ENCODE data around the gene SYT4.
"Not testable (repeated sequence)": the region's sequence is repeated elsewhere in the genome, so short reads cannot be mapped to it uniquely, and the experiment has no call there.

SYT4 gene

DNA sequence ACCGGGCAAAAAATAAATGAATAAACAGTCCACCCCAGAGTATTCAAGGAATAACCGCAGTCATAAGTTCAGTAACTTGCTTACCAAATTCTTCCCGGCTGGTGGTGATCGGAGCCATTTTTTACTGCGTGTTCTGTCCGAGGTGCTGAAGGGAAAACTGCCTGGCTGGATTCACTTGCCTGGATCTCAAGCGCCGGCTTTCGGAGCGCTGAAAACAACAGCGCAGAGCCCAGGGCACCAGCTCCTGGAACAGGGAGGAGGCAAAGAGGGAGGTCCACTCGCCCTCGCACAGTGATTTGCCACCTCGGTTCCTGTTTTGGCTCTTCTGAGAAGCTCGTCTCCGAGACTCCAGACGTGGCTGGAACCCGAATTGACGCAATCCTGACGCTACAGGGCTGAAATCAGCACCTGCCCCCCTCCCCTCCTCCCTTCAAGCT, at the start of gene SYT4:
Gene SYT4 (minus strand): TSS at position 327 of the 437 bp plus-strand sequence. CDS start 209 bp downstream, at position 118.
- Histone ChIP-seq H3K9me3 (ENCODE audit: control insufficient read depth in 2 of 2, low read length in 2 of 2) (no peaks in the 10 kb centered on the region), H3K36me3 (ENCODE audit: control insufficient read depth in 2 of 2, insufficient read depth in 2 of 2, low read length in 2 of 2) (no peaks in the 10 kb centered on the region), H3K4me3 (ENCODE audit: low read length in 2 of 2) (no peak within 1 kb of the TSS), H3K27me3 (ENCODE audit: control insufficient read depth in 2 of 2, insufficient read depth in 2 of 2, low read length in 2 of 2) (no peaks in the 10 kb centered on the region), H3K4me1 (ENCODE audit: control insufficient read depth in 2 of 2, insufficient read depth in 2 of 2, low read length in 2 of 2) (no peaks in the 10 kb centered on the region), H3K9ac (ENCODE audit: low read depth in 1 of 2, low read length in 2 of 2) (no peak within 1 kb of the TSS), H3K27ac (ENCODE audit: low read depth in 2 of 2, low read length in 2 of 2) (no peak within 1 kb of the TSS)

- Histone ChIP-seq H3K4me1 (ENCODE audit: control insufficient read depth in 2 of 2, insufficient read depth in 2 of 2, low read length in 2 of 2) (no peaks in the 10 kb centered on the region), H3K27me3 (ENCODE audit: control insufficient read depth in 2 of 2, insufficient read depth in 2 of 2, low read length in 2 of 2) (no peaks in the 10 kb centered on the region), H3K27ac (ENCODE audit: low read depth in 2 of 2, low read length in 2 of 2) (no peak overlapping the region), H3K9me3 (ENCODE audit: control insufficient read depth in 2 of 2, low read length in 2 of 2) (no peaks in the 10 kb centered on the region), H3K36me3 (ENCODE audit: control insufficient read depth in 2 of 2, insufficient read depth in 2 of 2, low read length in 2 of 2) (no peaks in the 10 kb centered on the region), H3K4me3 (ENCODE audit: low read length in 2 of 2) (no peak overlapping the region), H3K9ac (ENCODE audit: low read depth in 1 of 2, low read length in 2 of 2) (no peak overlapping the region)
Measured at GRCh38 chr18:43322132-43322531, 44.8 kb upstream of the SYT4 start.

GRCh38 chr18:43314941-43315340, 37.7 kb upstream of the SYT4 start:
- H3K36me3 ChIP-seq (ENCODE audit: control insufficient read depth in 2 of 2, insufficient read depth in 2 of 2, low read length in 2 of 2), result no peaks in the 10 kb centered on the region
- H3K9me3 ChIP-seq (ENCODE audit: control insufficient read depth in 2 of 2, low read length in 2 of 2), result no peaks in the 10 kb centered on the region
- no peak overlapping the region for H3K9ac ChIP-seq (ENCODE audit: low read depth in 1 of 2, low read length in 2 of 2)
- H3K27me3 ChIP-seq (ENCODE audit: control insufficient read depth in 2 of 2, insufficient read depth in 2 of 2, low read length in 2 of 2), result no peaks in the 10 kb centered on the region
- H3K4me1 ChIP-seq (ENCODE audit: control insufficient read depth in 2 of 2, insufficient read depth in 2 of 2, low read length in 2 of 2), result no peaks in the 10 kb centered on the region
- no peak overlapping the region for H3K27ac ChIP-seq (ENCODE audit: low read depth in 2 of 2, low read length in 2 of 2)
- no peak overlapping the region for H3K4me3 ChIP-seq (ENCODE audit: low read length in 2 of 2)

GRCh38 chr18:43312891-43313290, 35.6 kb upstream of the SYT4 start:
- Histone ChIP-seq H3K27ac (ENCODE audit: low read depth in 2 of 2, low read length in 2 of 2) (no peak overlapping the region), H3K4me3 (ENCODE audit: low read length in 2 of 2) (no peak overlapping the region), H3K27me3 (ENCODE audit: control insufficient read depth in 2 of 2, insufficient read depth in 2 of 2, low read length in 2 of 2) (no peaks in the 10 kb centered on the region), H3K9ac (ENCODE audit: low read depth in 1 of 2, low read length in 2 of 2) (no peak overlapping the region), H3K4me1 (ENCODE audit: control insufficient read depth in 2 of 2, insufficient read depth in 2 of 2, low read length in 2 of 2) (no peaks in the 10 kb centered on the region), H3K9me3 (ENCODE audit: control insufficient read depth in 2 of 2, low read length in 2 of 2) (no peaks in the 10 kb centered on the region), H3K36me3 (ENCODE audit: control insufficient read depth in 2 of 2, insufficient read depth in 2 of 2, low read length in 2 of 2) (no peaks in the 10 kb centered on the region)

- Histone ChIP-seq H3K9ac (ENCODE audit: low read depth in 1 of 2, low read length in 2 of 2) (no peak overlapping the region), H3K4me1 (ENCODE audit: control insufficient read depth in 2 of 2, insufficient read depth in 2 of 2, low read length in 2 of 2) (no peaks in the 10 kb centered on the region), H3K9me3 (ENCODE audit: control insufficient read depth in 2 of 2, low read length in 2 of 2) (no peaks in the 10 kb centered on the region), H3K27me3 (ENCODE audit: control insufficient read depth in 2 of 2, insufficient read depth in 2 of 2, low read length in 2 of 2) (no peaks in the 10 kb centered on the region), H3K36me3 (ENCODE audit: control insufficient read depth in 2 of 2, insufficient read depth in 2 of 2, low read length in 2 of 2) (no peaks in the 10 kb centered on the region), H3K4me3 (ENCODE audit: low read length in 2 of 2) (no peak overlapping the region), H3K27ac (ENCODE audit: low read depth in 2 of 2, low read length in 2 of 2) (no peak overlapping the region)
Measured at GRCh38 chr18:43310239-43310638, 32.9 kb upstream of the SYT4 start.

DNA sequence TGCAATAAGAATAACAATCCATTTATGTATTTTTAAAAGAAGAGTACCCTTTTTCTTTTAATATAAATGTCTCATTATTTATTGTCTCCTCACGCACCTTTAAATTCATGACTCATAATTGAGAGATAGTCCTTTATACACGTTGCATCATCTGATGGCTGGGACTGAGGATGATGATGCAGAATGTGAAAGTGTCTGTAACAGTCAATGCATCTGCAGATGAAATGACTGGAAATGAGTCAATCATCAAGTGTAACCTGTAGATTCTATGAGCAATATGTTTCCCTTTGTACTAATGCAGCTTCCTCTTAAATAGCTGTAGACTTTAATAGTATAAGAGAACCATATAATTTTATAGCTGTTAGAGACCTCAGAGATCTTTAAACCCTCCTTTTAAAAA, 26.1 kb upstream of the SYT4 start:
- no peak overlapping the region for H3K4me3 ChIP-seq (ENCODE audit: low read length in 2 of 2)
- H3K27me3 ChIP-seq (ENCODE audit: control insufficient read depth in 2 of 2, insufficient read depth in 2 of 2, low read length in 2 of 2), result no peaks in the 10 kb centered on the region

GRCh38 chr18:43286187-43286586, 8.9 kb upstream of the SYT4 start:
- not testable (repeated sequence) for H3K4me1 ChIP-seq (ENCODE audit: control insufficient read depth in 2 of 2, insufficient read depth in 2 of 2, low read length in 2 of 2); H3K36me3 ChIP-seq (ENCODE audit: control insufficient read depth in 2 of 2, insufficient read depth in 2 of 2, low read length in 2 of 2); H3K27ac ChIP-seq (ENCODE audit: low read depth in 2 of 2, low read length in 2 of 2); H3K4me3 ChIP-seq (ENCODE audit: low read length in 2 of 2); H3K9ac ChIP-seq (ENCODE audit: low read depth in 1 of 2, low read length in 2 of 2); H3K27me3 ChIP-seq (ENCODE audit: control insufficient read depth in 2 of 2, insufficient read depth in 2 of 2, low read length in 2 of 2); H3K9me3 ChIP-seq (ENCODE audit: control insufficient read depth in 2 of 2, low read length in 2 of 2)

More for the DNA sequence above, 26.1 kb upstream of the SYT4 start:
- H3K9me3 ChIP-seq (ENCODE audit: control insufficient read depth in 2 of 2, low read length in 2 of 2), result no peaks in the 10 kb centered on the region
- H3K4me1 ChIP-seq (ENCODE audit: control insufficient read depth in 2 of 2, insufficient read depth in 2 of 2, low read length in 2 of 2), result no peaks in the 10 kb centered on the region
- no peaks in the 10 kb centered on the region for H3K36me3 ChIP-seq (ENCODE audit: control insufficient read depth in 2 of 2, insufficient read depth in 2 of 2, low read length in 2 of 2)
- no peak overlapping the region for H3K27ac ChIP-seq (ENCODE audit: low read depth in 2 of 2, low read length in 2 of 2)
- H3K9ac ChIP-seq (ENCODE audit: low read depth in 1 of 2, low read length in 2 of 2), result no peak overlapping the region

GRCh38 chr18:43283299-43283698, 6.0 kb upstream of the SYT4 start:
- Histone ChIP-seq H3K4me3 (ENCODE audit: low read length in 2 of 2) (no peak overlapping the region), H3K4me1 (ENCODE audit: control insufficient read depth in 2 of 2, insufficient read depth in 2 of 2, low read length in 2 of 2) (no peaks in the 10 kb centered on the region), H3K36me3 (ENCODE audit: control insufficient read depth in 2 of 2, insufficient read depth in 2 of 2, low read length in 2 of 2) (no peaks in the 10 kb centered on the region), H3K9ac (ENCODE audit: low read depth in 1 of 2, low read length in 2 of 2) (no peak overlapping the region), H3K27me3 (ENCODE audit: control insufficient read depth in 2 of 2, insufficient read depth in 2 of 2, low read length in 2 of 2) (no peaks in the 10 kb centered on the region), H3K9me3 (ENCODE audit: control insufficient read depth in 2 of 2, low read length in 2 of 2) (no peaks in the 10 kb centered on the region), H3K27ac (ENCODE audit: low read depth in 2 of 2, low read length in 2 of 2) (no peak overlapping the region)

GRCh38 chr18:43279015-43279744, 1.9 kb upstream of the SYT4 start:
- no peak overlapping the region for H3K4me3 ChIP-seq (ENCODE audit: low read length in 2 of 2)
- H3K9ac ChIP-seq (ENCODE audit: low read depth in 1 of 2, low read length in 2 of 2), result no peak overlapping the region
- H3K27ac ChIP-seq (ENCODE audit: low read depth in 2 of 2, low read length in 2 of 2), result no peak overlapping the region
- no peaks in the 10 kb centered on the region for H3K36me3 ChIP-seq (ENCODE audit: control insufficient read depth in 2 of 2, insufficient read depth in 2 of 2, low read length in 2 of 2)
- H3K27me3 ChIP-seq (ENCODE audit: control insufficient read depth in 2 of 2, insufficient read depth in 2 of 2, low read length in 2 of 2), result no peaks in the 10 kb centered on the region
- no peaks in the 10 kb centered on the region for H3K9me3 ChIP-seq (ENCODE audit: control insufficient read depth in 2 of 2, low read length in 2 of 2)
- no peaks in the 10 kb centered on the region for H3K4me1 ChIP-seq (ENCODE audit: control insufficient read depth in 2 of 2, insufficient read depth in 2 of 2, low read length in 2 of 2)

GRCh38 chr18:43278355-43278754, 1.1 kb upstream of the SYT4 start:
- no peak overlapping the region for H3K27ac ChIP-seq (ENCODE audit: low read depth in 2 of 2, low read length in 2 of 2)
- H3K27me3 ChIP-seq (ENCODE audit: control insufficient read depth in 2 of 2, insufficient read depth in 2 of 2, low read length in 2 of 2), result no peaks in the 10 kb centered on the region
- no peaks in the 10 kb centered on the region for H3K4me1 ChIP-seq (ENCODE audit: control insufficient read depth in 2 of 2, insufficient read depth in 2 of 2, low read length in 2 of 2)
- no peak overlapping the region for H3K9ac ChIP-seq (ENCODE audit: low read depth in 1 of 2, low read length in 2 of 2)
- H3K36me3 ChIP-seq (ENCODE audit: control insufficient read depth in 2 of 2, insufficient read depth in 2 of 2, low read length in 2 of 2), result no peaks in the 10 kb centered on the region
- H3K9me3 ChIP-seq (ENCODE audit: control insufficient read depth in 2 of 2, low read length in 2 of 2), result no peaks in the 10 kb centered on the region
- H3K4me3 ChIP-seq (ENCODE audit: low read length in 2 of 2), result no peak overlapping the region
